Caco-2 (cell line): ENCODE data around the gene DEPDC5. TPM values are rescaled to one million over a fixed set of nuclear protein-coding genes. Genes with fewer than 3 reads are reported as not detected.

Source experiments
- BruUV-seq: library from RNA; stranded (reverse); fragments of 400-500 nt; replicated peaks from 2 replicates; lab custom pipeline; 2021; lab: Mats Ljungman, UMichigan
- CTCF ChIA-PET: fragments of 300-600 bp; sonication (Branson Sonifier 250); formaldehyde crosslinking; loops from one replicate; lab custom pipeline; 2022; ENCODE audit warnings: antibody characterized with exemption; lab: Charles Lee
- POLR2A ChIA-PET: fragments of 300-600 bp; sonication (Branson Sonifier 250); formaldehyde crosslinking; loops from one replicate; lab custom pipeline; 2022; ENCODE audit warnings: antibody characterized with exemption; lab: Charles Lee
- DNase-seq, 2 experiments: peaks; one replicate each; pipeline versions ENCODE4 v3.0.0 to v3.0.0-alpha.2; 2020 to 2022
- H3K27me3 ChIP-seq: replicated peaks from 2 replicates; pipeline ENCODE4 v1.6.0; 2011; ENCODE audit warnings: low read length; ENCODE audit not compliant: control insufficient read depth, insufficient read depth
- H3K36me3 ChIP-seq: 2 replicates; pipeline ENCODE4 v1.5.1; 2011; ENCODE audit warnings: low read length; ENCODE audit not compliant: control insufficient read depth, insufficient read depth
- H3K4me1 ChIP-seq: fragments of 250-450 bp; sonication (Bioruptor Pico); 2 replicates; pipeline ENCODE4 v1.5.1; 2020; ENCODE audit warnings: mild to moderate bottlenecking
- H3K4me3 ChIP-seq: 2 replicates; pipeline ENCODE4 v1.5.1; 2011; ENCODE audit warnings: low read depth, mild to moderate bottlenecking, control low read depth, low read length
- H3K9me3 ChIP-seq: fragments of 250-450 bp; sonication (Bioruptor Pico); 2 replicates; pipeline ENCODE4 v1.5.1; 2020; ENCODE audit warnings: mild to moderate bottlenecking, moderate library complexity
- H3K27ac Mint-ChIP-seq: one replicate; pipeline ENCODE4 v1.8.0; 2022; ENCODE audit warnings: mixed read lengths; ENCODE audit not compliant: unreplicated experiment
- H3K27me3 Mint-ChIP-seq: one replicate; pipeline ENCODE4 v1.8.0; 2022; ENCODE audit warnings: mixed read lengths; ENCODE audit not compliant: insufficient read depth, unreplicated experiment
- H3K36me3 Mint-ChIP-seq: one replicate; pipeline ENCODE4 v1.8.0; 2022; ENCODE audit warnings: mild to moderate bottlenecking, mixed read lengths; ENCODE audit not compliant: insufficient read depth, unreplicated experiment
- H3K4me1 Mint-ChIP-seq: one replicate; pipeline ENCODE4 v1.8.0; 2022; ENCODE audit warnings: low read depth, mixed read lengths; ENCODE audit not compliant: unreplicated experiment
- H3K4me3 Mint-ChIP-seq: one replicate; pipeline ENCODE4 v1.8.0; 2022; ENCODE audit warnings: mild to moderate bottlenecking, moderate library complexity, mixed read lengths; ENCODE audit not compliant: unreplicated experiment
- H3K9me3 Mint-ChIP-seq: one replicate; pipeline ENCODE4 v1.8.0; 2022; ENCODE audit warnings: mixed read lengths; ENCODE audit not compliant: unreplicated experiment
- intact Hi-C: fragments of 100-400 bp; cut with micrococcal nuclease; formaldehyde crosslinking; loops from one replicate; pipeline ENCODE4 v1.10.0; 2022; ENCODE audit not compliant: unreplicated experiment
- total RNA-seq: library from RNA; stranded (reverse); gene quantifications from 2 replicates; pipeline ENCODE4 v1.2.3, GENCODE V29; 2022
- TF ChIP-seq, protein P1 (sequence below), 2 experiments: fragments of 200-600 bp in 1 of 2; IDR thresholded peaks; 1 replicate in 1 of 2; 2 replicates in 1 of 2; pipeline versions ENCODE4 v1.5.1 to v1.8.0; 2011 to 2022; ENCODE audit warnings: antibody characterized with exemption in 1 of 2, control low read depth in 1 of 2, inconsistent platforms in 1 of 2, low read depth in 1 of 2, low read length in 1 of 2, mild to moderate bottlenecking in 1 of 2, moderate library complexity in 1 of 2; ENCODE audit not compliant: insufficient read depth in 1 of 2, severe bottlenecking in 1 of 2, unreplicated experiment in 1 of 2

DEPDC5 gene
- total RNA-seq, 1 experiment from 2014 or later = 19.4 TPM

DNA sequence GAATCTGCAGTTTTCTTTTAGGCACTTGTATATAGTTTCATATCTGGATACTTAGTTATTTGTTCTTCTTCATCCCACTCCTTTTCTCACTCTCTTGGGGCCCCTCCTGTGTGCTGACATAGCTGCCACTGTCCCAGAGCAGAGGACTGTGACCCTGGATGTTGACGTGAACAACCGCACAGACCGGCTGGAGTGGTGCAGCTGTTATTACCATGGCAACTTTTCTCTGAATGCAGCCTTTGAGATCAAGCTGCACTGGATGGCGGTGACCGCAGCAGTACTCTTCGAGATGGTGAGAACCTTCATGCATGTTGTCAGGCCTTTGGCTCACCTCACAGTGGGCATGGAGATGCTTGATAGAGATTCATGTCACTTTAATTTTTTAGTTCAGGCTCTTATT lies 139.6 kb downstream of the DEPDC5 start:
- H3K36me3 Mint-ChIP-seq = peaks cover 7% of the 10 kb centered on the region
- H3K4me3 ChIP-seq = no peak overlapping the region
- no peaks in the 10 kb centered on the region for H3K27me3 Mint-ChIP-seq
- no peak for DNase-seq
- H3K9me3 ChIP-seq = no peaks in the 10 kb centered on the region
- TF ChIP-seq, protein P1, sequence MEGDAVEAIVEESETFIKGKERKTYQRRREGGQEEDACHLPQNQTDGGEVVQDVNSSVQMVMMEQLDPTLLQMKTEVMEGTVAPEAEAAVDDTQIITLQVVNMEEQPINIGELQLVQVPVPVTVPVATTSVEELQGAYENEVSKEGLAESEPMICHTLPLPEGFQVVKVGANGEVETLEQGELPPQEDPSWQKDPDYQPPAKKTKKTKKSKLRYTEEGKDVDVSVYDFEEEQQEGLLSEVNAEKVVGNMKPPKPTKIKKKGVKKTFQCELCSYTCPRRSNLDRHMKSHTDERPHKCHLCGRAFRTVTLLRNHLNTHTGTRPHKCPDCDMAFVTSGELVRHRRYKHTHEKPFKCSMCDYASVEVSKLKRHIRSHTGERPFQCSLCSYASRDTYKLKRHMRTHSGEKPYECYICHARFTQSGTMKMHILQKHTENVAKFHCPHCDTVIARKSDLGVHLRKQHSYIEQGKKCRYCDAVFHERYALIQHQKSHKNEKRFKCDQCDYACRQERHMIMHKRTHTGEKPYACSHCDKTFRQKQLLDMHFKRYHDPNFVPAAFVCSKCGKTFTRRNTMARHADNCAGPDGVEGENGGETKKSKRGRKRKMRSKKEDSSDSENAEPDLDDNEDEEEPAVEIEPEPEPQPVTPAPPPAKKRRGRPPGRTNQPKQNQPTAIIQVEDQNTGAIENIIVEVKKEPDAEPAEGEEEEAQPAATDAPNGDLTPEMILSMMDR (IDR thresholded peaks at IDR 0.05; ENCODE audit: insufficient read depth in 1 of 2, low read depth in 1 of 2, low read length in 1 of 2, severe bottlenecking in 1 of 2, unreplicated experiment in 1 of 2) = no peak
- no peaks in the 10 kb centered on the region; the same call in none of the 2 replicates for H3K36me3 ChIP-seq
- ChIA-PET POLR2A (no interaction called here), CTCF (no interaction called here)
- H3K27ac Mint-ChIP-seq = no peak overlapping the region
- intact Hi-C loops = no loop called here
- H3K9me3 Mint-ChIP-seq = no peaks in the 10 kb centered on the region
- H3K4me1 Mint-ChIP-seq = no peaks in the 10 kb centered on the region
- no peaks in the 10 kb centered on the region for H3K4me1 ChIP-seq
- no peak overlapping the region for H3K4me3 Mint-ChIP-seq
- H3K27me3 ChIP-seq = no peaks in the 10 kb centered on the region
- no TSS peak for BruUV-seq

DNA sequence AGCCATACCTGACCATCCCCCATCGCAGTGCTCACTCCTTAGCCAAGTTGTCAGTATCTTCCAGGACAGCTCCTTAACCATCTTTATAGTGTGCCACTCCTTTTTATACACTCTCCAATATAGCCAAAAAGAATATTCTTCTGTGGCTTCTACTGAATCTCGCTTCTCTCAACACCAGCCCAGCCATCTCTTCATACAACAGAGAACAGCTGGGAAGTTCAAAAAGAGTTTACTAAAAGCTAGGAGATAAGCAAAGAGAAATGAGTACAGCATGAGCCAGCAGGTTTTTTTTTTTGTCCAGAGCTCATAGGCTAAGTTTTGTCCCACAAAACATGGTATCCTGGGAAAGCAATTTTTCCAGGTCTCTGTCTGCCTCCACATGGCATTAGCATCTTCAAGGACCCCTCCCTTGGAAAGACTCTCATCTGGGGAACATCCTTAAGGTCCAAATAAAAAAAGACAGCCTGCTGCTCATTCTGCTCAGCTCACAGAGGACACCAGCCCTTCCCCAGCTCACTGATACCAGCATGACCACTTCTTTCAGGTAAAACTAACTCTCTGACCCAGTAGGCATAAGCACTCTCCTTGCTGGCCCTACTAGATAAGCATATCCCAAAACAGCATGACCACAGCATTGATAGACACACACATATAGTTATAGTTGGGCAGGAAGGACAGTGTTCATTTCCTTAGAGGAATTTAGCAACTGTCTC lies 141.7 kb downstream of the DEPDC5 start:
- H3K36me3 Mint-ChIP-seq = peaks cover 7% of the 10 kb centered on the region
- intact Hi-C loops = no loop called here
- H3K9me3 Mint-ChIP-seq = no peaks in the 10 kb centered on the region
- Histone ChIP-seq H3K36me3 (no peaks in the 10 kb centered on the region; the same call in 1 of the 2 replicates), H3K9me3 (no peaks in the 10 kb centered on the region), H3K4me1 (no peaks in the 10 kb centered on the region), H3K27me3 (no peaks in the 10 kb centered on the region), H3K4me3 (no peak overlapping the region)
- ChIA-PET POLR2A (no interaction called here), CTCF (no interaction called here)
- TF ChIP-seq, protein P1 (IDR thresholded peaks at IDR 0.05; ENCODE audit: insufficient read depth in 1 of 2, low read depth in 1 of 2, low read length in 1 of 2, severe bottlenecking in 1 of 2, unreplicated experiment in 1 of 2) = no peak
- no TSS peak for BruUV-seq
- H3K27me3 Mint-ChIP-seq = no peaks in the 10 kb centered on the region
- no peak overlapping the region for H3K27ac Mint-ChIP-seq
- no peak overlapping the region for H3K4me3 Mint-ChIP-seq
- H3K4me1 Mint-ChIP-seq = no peaks in the 10 kb centered on the region
- no peak for DNase-seq

DNA sequence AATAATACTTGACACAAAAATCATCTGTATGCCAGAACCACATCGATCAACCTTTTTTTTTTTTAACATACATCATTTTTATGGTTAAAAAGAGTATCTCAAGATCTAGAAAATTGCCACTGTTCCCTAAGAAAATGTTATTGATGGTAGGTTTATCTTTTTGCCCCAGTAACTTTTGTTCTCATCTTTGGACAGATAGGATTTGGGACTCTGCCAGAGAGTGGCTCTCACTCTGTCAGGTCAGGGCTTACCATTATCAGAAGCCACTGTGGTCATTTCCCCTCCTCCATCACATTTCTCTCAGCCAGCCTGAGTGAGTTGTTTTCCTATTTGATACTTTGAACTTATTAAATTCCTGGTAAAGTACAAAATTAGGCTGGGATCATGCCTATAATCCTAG lies 142.7 kb downstream of the DEPDC5 start:
- H3K4me3 Mint-ChIP-seq = no peak overlapping the region
- H3K27me3 ChIP-seq = no peaks in the 10 kb centered on the region
- H3K4me1 Mint-ChIP-seq = no peaks in the 10 kb centered on the region
- H3K36me3 Mint-ChIP-seq = peaks cover 13% of the 10 kb centered on the region
- no TSS peak for BruUV-seq
- TF ChIP-seq, protein P1 (IDR thresholded peaks at IDR 0.05; ENCODE audit: insufficient read depth in 1 of 2, low read depth in 1 of 2, low read length in 1 of 2, severe bottlenecking in 1 of 2, unreplicated experiment in 1 of 2) = no peak
- no peaks in the 10 kb centered on the region; the same call in 1 of the 2 replicates for H3K36me3 ChIP-seq
- H3K9me3 ChIP-seq = no peaks in the 10 kb centered on the region
- POLR2A ChIA-PET = no interaction called here
- H3K4me3 ChIP-seq = no peak overlapping the region
- no peak overlapping the region for H3K27ac Mint-ChIP-seq
- no peaks in the 10 kb centered on the region for H3K27me3 Mint-ChIP-seq
- CTCF ChIA-PET = interaction anchor here (2.2 kb wide), 1 partner anchor 74 kb away, joined by 6 read pairs; no protein-coding TSS in a partner anchor
- no peaks in the 10 kb centered on the region for H3K4me1 ChIP-seq
- no peaks in the 10 kb centered on the region for H3K9me3 Mint-ChIP-seq
- DNase-seq = no peak
- intact Hi-C loops = no loop called here
